HUES48 (cell line): Measurements from ENCODE around the gene PRKAR2B.
"Not testable (repeated sequence)": the region's sequence is repeated elsewhere in the genome, so short reads cannot be mapped to it uniquely, and the experiment has no call there.

Experiments used
- H3K27ac ChIP-seq: one replicate; pipeline ENCODE4 v1.7.0; 2013; ENCODE audit warnings: low read depth, low read length, inconsistent platforms
- H3K27me3 ChIP-seq: 2 replicates; pipeline ENCODE4 v1.6.1; 2013; ENCODE audit warnings: mild to moderate bottlenecking, low read length; ENCODE audit not compliant: control insufficient read depth, insufficient read depth
- H3K36me3 ChIP-seq: 2 replicates; pipeline ENCODE4 v1.6.1; 2013; ENCODE audit warnings: low read length; ENCODE audit not compliant: control insufficient read depth, insufficient read depth
- H3K4me1 ChIP-seq: 2 replicates; pipeline ENCODE4 v1.6.1; 2013; ENCODE audit warnings: mild to moderate bottlenecking, low read length; ENCODE audit not compliant: control insufficient read depth, insufficient read depth
- H3K4me3 ChIP-seq: 2 replicates; pipeline ENCODE4 v1.5.1; 2013; ENCODE audit warnings: mild to moderate bottlenecking, low read depth, low read length
- H3K9ac ChIP-seq: 2 replicates; pipeline ENCODE4 v1.6.1; 2013; ENCODE audit warnings: mild to moderate bottlenecking, low read depth, low read length, moderate library complexity
- H3K9me3 ChIP-seq: 2 replicates; pipeline ENCODE4 v1.6.1; 2013; ENCODE audit warnings: low read length; ENCODE audit not compliant: control insufficient read depth, insufficient read depth

Gene PRKAR2B

DNA sequence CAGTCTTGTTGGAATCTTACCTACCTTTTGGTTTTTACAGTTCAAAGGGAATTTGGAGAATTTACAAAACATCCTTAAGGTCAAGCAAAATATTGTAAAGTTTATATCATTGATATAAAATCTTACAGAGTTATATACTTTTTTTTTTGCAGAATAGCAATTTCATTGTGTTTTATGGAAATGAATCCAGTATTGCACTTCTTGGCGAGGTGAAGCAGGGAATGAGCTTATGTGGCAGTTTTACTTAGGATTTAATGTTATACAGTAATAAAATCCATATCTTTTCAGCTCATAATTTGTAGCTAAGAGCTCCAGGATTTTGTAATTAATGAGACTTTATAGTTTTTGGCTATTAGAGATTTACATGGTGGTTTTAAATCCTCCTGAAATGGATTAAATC lies 5.0 kb downstream of the PRKAR2B start:
- no peak overlapping the region for H3K4me3 ChIP-seq
- no peaks in the 10 kb centered on the region for H3K36me3 ChIP-seq
- no peaks in the 10 kb centered on the region for H3K9me3 ChIP-seq
- peaks cover 47% of the 10 kb centered on the region for H3K4me1 ChIP-seq
- H3K27me3 ChIP-seq, result peaks cover 12% of the 10 kb centered on the region; the same call in 1 of the 2 replicates
- no peak overlapping the region for H3K9ac ChIP-seq
- H3K27ac ChIP-seq, result no peak overlapping the region

DNA sequence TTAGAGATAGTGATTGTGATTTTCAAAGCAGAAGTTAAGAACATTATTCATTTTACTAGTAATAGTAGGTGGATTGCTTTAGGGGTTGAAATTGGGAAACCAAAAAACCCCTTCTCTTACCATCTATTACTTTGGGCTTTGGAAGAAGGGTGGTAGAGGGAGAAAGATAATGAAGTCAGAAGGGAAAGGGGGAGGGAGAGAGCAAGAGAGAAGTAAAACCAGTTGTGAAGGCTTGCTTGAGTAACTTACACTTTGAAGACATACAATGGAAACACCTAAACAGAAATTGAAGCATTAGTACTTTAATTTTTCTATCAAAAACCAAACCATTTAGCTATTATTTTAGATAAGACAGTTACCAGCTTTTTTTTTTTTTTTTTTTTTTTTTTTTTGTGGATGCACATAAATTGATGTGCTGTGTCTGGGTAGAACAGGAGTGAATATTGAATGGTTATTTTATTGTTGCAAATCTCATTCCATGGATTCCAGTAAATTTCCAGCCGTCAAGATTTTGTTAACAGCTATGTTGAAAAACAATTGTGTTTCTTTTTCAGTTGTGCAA lies 5.5 kb downstream of the PRKAR2B start:
- H3K4me3 ChIP-seq, result no peak overlapping the region
- H3K27ac ChIP-seq, result no peak overlapping the region
- H3K4me1 ChIP-seq, result peaks cover 47% of the 10 kb centered on the region
- no peaks in the 10 kb centered on the region for H3K9me3 ChIP-seq
- H3K27me3 ChIP-seq, result peaks cover 12% of the 10 kb centered on the region; the same call in 1 of the 2 replicates
- no peaks in the 10 kb centered on the region for H3K36me3 ChIP-seq
- H3K9ac ChIP-seq, result no peak overlapping the region

DNA sequence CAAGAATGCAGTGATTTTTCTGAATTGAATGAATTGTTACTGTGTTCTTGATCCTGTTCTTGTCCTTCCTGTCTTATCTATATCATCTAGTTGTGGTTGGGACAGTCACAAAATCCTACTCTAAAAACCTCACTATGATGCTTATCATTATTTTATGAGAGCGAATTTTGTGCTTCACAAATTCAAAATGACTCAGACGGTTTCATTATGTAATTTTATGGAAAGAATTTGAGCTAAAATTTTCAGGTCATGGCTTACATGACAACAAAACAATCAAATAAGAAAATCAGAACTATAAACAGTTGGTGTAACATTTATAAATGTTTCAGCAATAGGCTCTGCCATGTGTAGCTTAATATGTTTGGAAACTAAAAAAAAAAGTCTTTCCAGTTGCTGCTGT lies 6.9 kb downstream of the PRKAR2B start:
- H3K36me3 ChIP-seq, result no peaks in the 10 kb centered on the region
- no peak overlapping the region for H3K4me3 ChIP-seq
- H3K4me1 ChIP-seq, result peaks cover 35% of the 10 kb centered on the region
- H3K9ac ChIP-seq, result no peak overlapping the region
- 0 out of 2 replicates have a peak, but pooled peaks cover under 1% of the 10 kb centered on the region for H3K27me3 ChIP-seq
- no peaks in the 10 kb centered on the region for H3K9me3 ChIP-seq
- no peak overlapping the region for H3K27ac ChIP-seq

- H3K27me3 ChIP-seq, H3K9me3 ChIP-seq, H3K36me3 ChIP-seq, H3K27ac ChIP-seq, H3K9ac ChIP-seq, H3K4me3 ChIP-seq: not testable (repeated sequence)
- peaks cover 11% of the 10 kb centered on the region for H3K4me1 ChIP-seq
These were observed 10.5 kb downstream of the PRKAR2B start for GRCh38 chr7:107054965-107055364.

GRCh38 chr7:107056058-107056457 lies 11.6 kb downstream of the PRKAR2B start:
- not testable (repeated sequence) for H3K27me3 ChIP-seq, H3K9me3 ChIP-seq, H3K27ac ChIP-seq, H3K36me3 ChIP-seq, H3K4me1 ChIP-seq, H3K9ac ChIP-seq, H3K4me3 ChIP-seq

- Histone ChIP-seq H3K9ac (no peak overlapping the region), H3K4me1 (0 out of 2 replicates have a peak, but pooled peaks cover 4% of the 10 kb centered on the region), H3K27ac (no peak overlapping the region)
These were observed 12.4 kb downstream of the PRKAR2B start for GRCh38 chr7:107056728-107057473.

DNA sequence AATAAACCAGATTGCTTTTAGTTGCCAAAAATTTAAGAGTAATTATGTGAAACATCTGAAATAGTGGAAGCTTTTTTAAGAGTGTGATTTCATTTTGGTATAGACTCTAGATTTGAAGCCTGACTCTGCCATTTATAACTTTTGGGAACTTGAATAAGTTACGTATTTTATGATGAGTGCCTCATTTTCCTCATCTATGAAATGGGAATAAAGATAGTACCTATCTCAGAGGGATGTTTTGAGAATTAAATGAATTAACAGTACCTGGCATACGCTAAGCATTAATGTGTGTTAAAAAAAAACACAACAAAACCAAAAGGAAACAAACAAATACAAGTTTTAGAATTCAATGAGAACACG lies 12.9 kb downstream of the PRKAR2B start:
- H3K9me3 ChIP-seq, result no peaks in the 10 kb centered on the region
- no peaks in the 10 kb centered on the region for H3K36me3 ChIP-seq
- no peak overlapping the region for H3K27ac ChIP-seq
- no peak overlapping the region for H3K4me3 ChIP-seq
- H3K27me3 ChIP-seq, result no peaks in the 10 kb centered on the region
- no peak overlapping the region for H3K9ac ChIP-seq
- H3K4me1 ChIP-seq, result 0 out of 2 replicates have a peak, but pooled peaks cover 4% of the 10 kb centered on the region

More at GRCh38 chr7:107056728-107057473, 12.4 kb downstream of the PRKAR2B start:
- Histone ChIP-seq H3K36me3 (no peaks in the 10 kb centered on the region), H3K4me3 (no peak overlapping the region), H3K9me3 (no peaks in the 10 kb centered on the region), H3K27me3 (no peaks in the 10 kb centered on the region)

DNA sequence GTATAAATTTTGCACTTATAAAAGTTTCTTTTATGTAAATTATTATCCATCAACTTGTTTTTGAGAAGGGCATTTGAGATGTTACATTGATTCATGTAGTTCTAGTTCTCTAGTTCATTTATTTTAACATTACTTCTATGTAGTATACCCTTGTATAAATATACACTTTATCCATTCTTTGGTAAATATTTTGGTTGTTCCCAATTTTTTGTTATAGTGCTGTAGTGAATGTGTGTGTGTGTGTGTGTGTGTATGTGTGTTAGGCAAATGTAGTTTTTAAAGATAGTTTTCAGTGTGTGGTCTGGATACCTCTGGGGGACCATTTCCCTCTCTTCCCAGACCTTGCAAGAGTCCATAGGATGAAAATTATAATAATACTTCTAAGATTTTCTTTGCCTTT lies 15.0 kb downstream of the PRKAR2B start:
- Histone ChIP-seq H3K9me3 (no peaks in the 10 kb centered on the region), H3K9ac (no peak overlapping the region), H3K4me3 (no peak overlapping the region), H3K36me3 (no peaks in the 10 kb centered on the region), H3K27me3 (no peaks in the 10 kb centered on the region), H3K27ac (no peak overlapping the region), H3K4me1 (peaks cover 4% of the 10 kb centered on the region; the same call in 1 of the 2 replicates)

DNA sequence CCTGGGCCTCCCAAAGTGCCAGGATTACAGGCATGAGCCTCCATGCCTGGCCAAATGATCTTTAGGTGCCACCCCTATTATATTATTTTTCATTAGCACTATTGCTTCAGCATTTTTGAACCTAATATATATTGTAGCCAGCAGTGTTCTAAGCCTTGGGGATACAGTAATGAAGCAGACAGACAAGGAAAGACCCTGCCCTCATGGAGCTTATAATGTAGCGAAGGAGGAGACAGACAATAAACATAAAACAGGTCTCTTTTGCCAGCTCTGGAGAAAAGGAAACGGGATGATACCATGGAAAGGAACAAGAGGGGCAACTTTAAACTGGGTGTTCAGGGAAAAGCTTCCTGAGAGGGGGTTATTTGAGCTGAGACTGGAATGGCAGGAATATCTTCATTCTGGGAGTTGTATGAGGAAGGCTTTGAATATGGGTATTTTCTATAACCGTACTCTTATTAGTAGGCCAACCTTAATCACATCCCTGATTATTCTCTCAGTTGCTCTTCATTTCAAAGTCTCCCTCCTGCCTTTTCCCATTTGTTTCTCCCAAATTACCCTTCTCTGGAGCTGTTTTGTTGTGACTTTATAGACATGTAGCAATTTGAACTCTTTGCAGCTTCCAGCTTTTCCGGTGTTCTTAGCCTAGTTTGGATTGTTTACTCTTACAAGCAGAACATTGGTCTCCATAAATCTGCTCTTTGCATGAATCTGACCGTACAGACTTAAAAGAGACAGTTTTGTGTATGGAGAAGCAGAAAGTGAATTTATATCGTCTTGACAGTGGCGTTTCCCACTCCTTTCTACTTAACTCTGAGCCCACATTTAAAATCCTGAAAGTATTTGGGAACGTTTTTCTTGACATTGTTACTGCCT lies 19.0 kb downstream of the PRKAR2B start:
- H3K27me3 ChIP-seq, result no peaks in the 10 kb centered on the region
- no peak overlapping the region for H3K4me3 ChIP-seq
- no peak overlapping the region for H3K27ac ChIP-seq

DNA sequence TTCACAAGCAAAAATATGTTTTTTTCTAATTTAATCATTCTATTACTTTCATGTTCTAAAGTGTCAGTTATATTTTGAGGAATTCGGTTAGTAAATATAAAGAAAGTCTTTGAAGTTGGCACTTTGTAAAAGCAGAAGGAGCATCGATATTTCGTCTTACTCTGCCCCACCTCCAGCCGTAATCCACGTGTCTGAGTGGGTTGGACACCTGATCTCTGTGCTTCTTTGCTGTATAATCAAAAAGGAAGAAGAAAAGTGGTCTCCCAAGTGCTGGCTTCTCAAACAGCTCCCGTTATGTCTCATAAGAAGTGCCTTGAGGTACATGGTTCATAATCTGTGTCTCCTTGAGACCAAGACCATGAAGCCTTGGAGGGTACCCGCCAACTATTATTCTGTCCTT lies 19.8 kb downstream of the PRKAR2B start:
- Histone ChIP-seq H3K4me1 (peaks cover 29% of the 10 kb centered on the region), H3K27ac (no peak overlapping the region), H3K27me3 (no peaks in the 10 kb centered on the region), H3K4me3 (no peak overlapping the region), H3K9ac (no peak overlapping the region), H3K9me3 (no peaks in the 10 kb centered on the region), H3K36me3 (no peaks in the 10 kb centered on the region)

More for the DNA sequence above, 19.0 kb downstream of the PRKAR2B start:
- Histone ChIP-seq H3K9me3 (no peaks in the 10 kb centered on the region), H3K36me3 (no peaks in the 10 kb centered on the region), H3K9ac (no peak overlapping the region), H3K4me1 (peaks cover 27% of the 10 kb centered on the region)

DNA sequence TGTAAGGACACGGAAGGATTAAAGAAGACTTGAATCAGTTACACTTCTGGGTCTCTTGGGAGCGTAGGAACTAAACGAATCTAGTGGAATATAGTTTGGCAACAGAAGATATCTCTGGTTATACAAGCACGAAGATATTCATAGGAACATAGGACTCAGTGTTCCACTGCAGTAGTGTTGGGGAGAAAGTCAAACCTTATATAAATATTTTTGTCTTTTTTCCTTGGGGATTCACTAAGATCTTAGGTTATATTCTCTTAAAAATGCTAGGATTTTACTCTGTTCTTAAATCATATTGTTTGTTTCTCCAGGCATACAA lies 21.4 kb downstream of the PRKAR2B start:
- no peak overlapping the region for H3K27ac ChIP-seq
- H3K4me1 ChIP-seq, result peaks cover 33% of the 10 kb centered on the region
- no peaks in the 10 kb centered on the region for H3K27me3 ChIP-seq
- no peak overlapping the region for H3K4me3 ChIP-seq
- no peaks in the 10 kb centered on the region for H3K9me3 ChIP-seq
- no peaks in the 10 kb centered on the region for H3K36me3 ChIP-seq
- no peak overlapping the region for H3K9ac ChIP-seq
